GF-D8 (cell line): ENCODE results near the gene UVRAG.
"Not testable (repeated sequence)": the region's sequence is repeated elsewhere in the genome, so short reads cannot be mapped to it uniquely, and the experiment has no call there.

Experiments used
- DNase-seq: peaks from one replicate; lab custom pipeline; 2025; lab: John Stamatoyannopoulos, UW

The UVRAG gene

GRCh38 chr11:75968021-75968625 is 153.1 kb downstream of the UVRAG start:
- no peak for DNase-seq

GRCh38 chr11:75969626-75970308 is 154.8 kb downstream of the UVRAG start:
- DNase-seq: no peak

DNA sequence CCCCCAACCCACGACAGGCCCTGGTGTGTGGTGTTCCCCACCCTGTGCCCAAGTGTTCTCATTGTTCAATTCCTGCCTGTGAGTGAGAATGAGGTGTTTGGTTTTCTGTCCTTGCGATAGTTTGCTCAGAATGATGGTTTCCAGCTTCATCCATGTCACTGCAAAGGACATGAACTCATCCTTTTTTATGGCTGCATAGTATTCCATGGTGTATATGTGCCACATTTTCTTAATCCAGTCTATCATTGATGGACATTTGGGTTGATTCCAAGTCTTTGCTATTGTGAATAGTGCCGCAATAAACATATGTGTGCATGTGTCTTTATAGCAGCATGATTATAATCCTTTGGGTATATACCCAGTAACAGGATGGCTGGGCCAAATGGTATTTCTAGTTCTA is 158.7 kb downstream of the UVRAG start:
- not testable (repeated sequence) for DNase-seq

DNA sequence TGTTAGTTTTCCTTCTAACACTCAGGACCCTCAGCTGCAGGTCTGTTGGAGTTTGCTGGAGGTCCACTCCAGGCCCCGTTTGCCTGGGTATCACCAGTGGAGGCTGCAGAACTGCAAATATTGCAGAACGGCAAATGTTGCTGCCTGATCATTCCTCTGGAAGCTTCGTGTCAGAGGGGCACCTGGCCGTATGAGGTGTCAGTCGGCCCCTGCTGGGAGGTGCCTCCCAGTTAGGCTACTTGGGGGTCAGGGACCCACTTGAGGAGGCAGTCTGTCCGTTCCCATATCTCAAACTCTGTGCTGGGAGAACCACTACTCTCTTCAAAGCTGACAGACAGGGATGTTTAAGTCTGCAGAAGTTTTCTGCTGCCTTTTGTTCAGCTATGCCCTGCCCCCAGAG is 164.1 kb downstream of the UVRAG start:
- not testable (repeated sequence) for DNase-seq

DNA sequence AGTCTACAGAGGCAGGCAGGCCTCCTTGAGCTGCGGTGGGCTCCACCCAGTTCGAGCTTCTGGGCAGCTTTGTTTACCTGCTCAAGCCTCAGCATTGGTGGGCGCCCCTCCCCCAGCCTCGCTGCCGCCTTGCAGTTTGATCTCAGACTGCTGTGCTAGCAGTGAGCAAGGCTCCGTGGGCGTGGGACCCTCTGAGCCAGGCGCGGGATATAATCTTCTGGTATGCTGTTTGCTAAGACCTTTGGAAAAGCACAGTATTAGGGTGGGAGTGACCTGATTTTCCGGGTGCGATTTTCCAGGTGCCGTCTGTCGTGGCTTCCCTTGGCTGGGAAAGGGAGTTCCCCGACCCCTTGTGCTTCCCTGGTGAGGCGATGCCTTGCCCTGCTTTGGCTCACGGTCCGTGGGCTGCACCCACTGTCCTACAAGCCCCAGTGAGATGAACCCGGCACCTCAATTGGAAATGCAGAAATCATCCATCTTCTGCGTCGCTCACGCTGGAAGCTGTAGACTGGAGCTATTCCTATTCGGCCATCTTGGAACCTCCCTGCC is 164.5 kb downstream of the UVRAG start:
- DNase-seq: not testable (repeated sequence)

- DNase-seq: no peak
Observed at GRCh38 chr11:75980031-75980430, 165.0 kb downstream of the UVRAG start.

DNA sequence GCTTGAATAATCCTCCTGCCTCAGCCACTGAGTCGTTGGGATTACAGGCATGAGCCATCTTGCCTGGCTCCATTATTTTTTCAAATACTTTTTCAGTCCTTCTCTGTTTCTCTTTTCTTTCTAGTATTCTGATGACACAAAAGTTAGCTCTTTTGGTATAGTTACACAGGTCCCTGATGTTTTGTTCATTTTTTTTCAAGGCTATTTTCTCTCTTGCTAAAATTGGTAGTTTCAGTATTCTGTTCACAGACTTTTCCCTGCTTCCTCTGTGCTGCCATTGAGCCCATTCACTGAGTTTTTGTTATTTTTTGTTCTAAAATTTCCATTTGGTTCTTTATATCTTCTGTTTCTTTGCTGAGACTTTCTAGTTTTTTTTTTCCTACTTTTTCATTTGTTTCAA is 166.5 kb downstream of the UVRAG start:
- no peak for DNase-seq

DNA sequence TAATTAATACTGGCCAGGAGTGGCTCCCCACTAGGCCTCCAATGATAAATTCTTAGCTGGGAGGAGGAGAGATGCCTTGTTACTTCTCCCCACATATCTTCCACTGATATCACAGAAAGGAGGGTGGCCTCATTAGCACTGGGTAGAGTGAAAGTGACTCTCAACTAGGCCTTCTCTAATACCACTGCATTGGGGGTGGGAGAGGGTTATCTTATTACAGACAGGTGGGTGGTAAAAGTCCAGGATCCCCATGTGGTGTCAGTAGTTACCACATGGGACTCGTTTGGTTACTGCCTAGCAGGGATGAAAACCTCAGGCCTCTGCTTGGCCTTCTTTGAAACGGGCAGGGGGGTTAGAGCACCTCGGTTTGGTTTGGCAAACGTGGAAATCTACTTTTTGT is 167.3 kb downstream of the UVRAG start:
- DNase-seq: no peak

- no peak for DNase-seq
Observed at GRCh38 chr11:75986966-75987365, 172.0 kb downstream of the UVRAG start.

- no peak for DNase-seq
Observed at GRCh38 chr11:75993126-75993525, 178.1 kb downstream of the UVRAG start.

DNA sequence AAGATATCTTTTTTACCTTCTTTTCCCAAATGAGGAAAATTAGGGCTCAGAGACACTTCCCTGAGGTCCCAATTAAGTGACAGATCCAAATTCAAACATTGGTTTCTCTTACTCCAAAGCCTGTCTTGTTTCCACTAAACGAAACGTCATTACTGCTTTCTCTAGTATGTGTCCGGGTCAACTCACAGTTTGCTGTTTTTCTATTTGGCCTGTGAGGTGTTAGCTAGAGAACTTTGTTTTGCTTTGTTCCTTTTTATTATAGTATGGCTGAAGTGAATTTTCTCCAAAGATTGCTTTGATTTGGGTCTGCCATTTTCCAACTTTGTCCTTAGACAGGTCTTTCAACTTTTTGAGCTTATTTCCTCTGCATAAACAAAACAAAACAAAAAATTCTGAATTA is 179.6 kb downstream of the UVRAG start:
- DNase-seq: no peak

GRCh38 chr11:75996523-75997442 is 181.8 kb downstream of the UVRAG start:
- DNase-seq: no peak

DNA sequence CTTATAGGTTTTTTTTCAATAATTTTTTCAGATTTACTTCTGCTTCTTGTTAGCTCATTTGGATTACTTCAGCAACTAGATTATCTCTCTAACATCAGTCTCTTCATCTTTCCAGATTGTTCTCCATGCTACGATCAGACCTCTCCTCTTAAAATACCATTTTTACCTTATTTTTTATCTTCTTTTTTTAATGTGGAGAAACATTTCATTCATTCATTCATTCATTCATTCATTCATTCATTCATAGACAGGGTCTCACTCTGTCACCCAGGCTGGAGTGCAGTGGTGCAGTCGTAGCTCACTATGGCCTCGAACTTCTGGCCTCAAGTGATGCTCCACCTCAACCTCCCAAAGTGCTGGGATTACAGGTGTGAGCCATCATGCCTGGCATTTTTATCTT is 189.4 kb downstream of the UVRAG start:
- DNase-seq: no peak

GRCh38 chr11:76005756-76006155 is 190.7 kb downstream of the UVRAG start:
- no peak for DNase-seq

DNA sequence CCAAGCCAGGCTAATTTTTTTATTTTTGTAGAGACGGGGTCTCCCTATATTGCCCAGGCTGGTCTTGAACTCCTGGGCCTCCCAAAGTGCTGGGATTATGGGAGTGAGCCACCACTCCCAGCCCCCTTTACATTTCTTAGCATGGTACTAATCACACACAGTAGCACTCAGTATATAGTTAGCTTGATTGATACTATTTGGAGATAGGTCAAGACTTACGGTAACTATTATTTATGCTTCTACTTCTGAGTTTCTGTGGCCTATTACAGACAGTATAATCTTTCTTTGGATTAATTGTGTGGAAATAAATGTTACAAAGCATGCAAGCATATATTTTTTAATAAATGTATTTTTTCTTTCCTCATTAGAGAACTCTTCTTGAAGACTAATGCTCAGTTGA is 192.2 kb downstream of the UVRAG start:
- DNase-seq: no peak

DNA sequence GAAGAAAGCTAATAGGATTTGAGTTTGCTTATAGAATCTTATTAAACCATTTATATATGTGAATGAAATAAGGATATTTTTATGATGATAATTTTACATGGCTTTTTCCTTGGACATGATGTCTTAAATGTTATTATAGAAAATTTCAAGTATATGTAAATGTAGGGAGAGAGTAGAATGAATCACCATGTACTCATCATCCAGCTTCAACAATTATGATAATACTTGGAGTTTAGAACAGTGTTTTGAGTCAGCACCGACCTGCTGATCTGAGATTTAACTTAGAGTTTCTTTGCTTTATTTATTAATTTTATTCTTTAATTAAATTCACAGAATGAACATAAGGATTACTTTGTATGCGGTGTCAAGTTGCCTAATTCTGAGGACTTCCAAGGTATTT is 193.5 kb downstream of the UVRAG start:
- DNase-seq: no peak

DNA sequence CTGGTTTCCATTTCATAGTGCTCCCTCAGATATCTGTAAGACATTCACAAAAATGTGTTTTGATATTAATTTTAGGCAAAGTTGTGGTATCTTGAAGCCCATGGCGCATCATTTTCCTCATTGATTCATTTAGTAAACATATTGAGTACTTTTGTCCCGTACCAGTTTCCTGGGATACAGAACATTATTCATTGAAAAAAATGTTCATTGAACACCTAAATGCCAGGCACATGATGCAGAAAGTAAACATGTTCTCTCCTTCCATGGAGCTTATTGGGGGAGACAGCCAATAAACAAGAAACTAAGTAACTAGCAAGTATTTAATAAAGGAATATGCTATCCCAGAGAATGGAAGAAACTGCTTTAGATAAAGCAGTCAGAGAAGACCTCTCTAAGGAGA is 195.0 kb downstream of the UVRAG start:
- no peak for DNase-seq

DNA sequence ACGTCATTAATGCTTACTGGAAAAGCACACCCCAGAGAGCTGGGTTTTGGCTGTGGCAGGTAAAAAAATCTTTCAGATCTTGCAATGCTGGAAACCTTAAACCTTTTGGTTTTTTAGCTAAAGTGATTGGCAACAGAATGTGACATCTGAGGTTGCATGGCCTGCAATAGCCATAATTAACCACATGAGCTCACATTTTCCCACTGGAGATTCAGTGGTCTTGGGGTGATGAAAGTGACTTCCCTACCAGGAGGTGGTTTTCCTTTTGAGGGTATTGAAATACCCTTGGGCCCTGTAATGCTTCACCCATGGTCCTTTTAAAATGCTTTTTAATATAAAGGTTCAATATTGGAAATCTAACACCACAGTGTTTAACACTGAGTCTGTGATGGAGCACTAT is 198.5 kb downstream of the UVRAG start:
- DNase-seq: no peak

- DNase-seq: no peak
Observed at GRCh38 chr11:76023236-76024068, 208.4 kb downstream of the UVRAG start.

DNA sequence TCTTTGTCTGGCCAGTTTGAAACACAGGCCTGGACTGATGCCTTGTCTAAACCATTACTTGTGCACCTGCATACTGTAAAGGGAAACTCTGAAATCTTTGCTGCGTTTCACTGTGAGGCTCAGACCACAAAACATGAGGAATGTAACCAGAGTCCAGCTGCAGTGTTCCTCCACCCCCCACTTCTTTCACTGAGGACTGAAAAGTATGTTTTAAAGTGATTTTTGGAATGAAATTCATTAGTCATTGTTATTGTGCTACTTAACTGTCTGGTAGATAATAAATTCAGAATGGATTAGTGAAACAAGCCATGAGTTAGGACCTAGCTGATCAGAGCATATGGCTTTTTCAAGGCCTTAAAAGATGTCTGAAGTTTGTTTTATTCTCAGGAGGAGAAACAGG is 210.1 kb downstream of the UVRAG start:
- no peak for DNase-seq

DNA sequence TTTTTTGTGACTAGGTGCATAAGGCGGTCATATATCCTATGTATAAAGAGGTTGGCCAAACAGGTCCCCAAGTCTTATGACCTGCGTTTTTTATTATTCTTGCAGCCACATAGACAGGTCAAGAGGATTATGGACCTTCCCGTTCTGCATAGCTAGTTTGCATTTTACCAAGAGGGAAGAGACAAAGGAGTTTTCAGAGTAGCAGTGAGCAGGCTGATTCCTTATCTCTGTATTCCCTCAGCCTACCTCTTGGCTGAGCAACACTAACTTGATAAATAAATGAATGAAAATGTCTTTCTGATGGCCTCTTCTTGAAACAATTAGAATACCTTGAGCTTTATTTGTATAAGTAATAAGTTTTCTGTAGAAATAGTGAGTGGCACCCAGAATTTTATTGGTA is 210.8 kb downstream of the UVRAG start:
- DNase-seq: no peak

- no peak for DNase-seq
Observed at GRCh38 chr11:76026281-76026680, 211.3 kb downstream of the UVRAG start.
